HEK293T (cell line): ENCODE data around the gene CFAP92.

ENCODE experiments used
- ELF4 ChIP-seq: fragments of 450-650 bp; IDR thresholded peaks from 2 replicates; pipeline ENCODE4 v1.6.1; 2017; ENCODE audit warnings: antibody characterized with exemption
- NFRKB ChIP-seq: fragments of 450-650 bp; IDR thresholded peaks from 2 replicates; pipeline ENCODE4 v1.6.1; 2016; ENCODE audit warnings: mild to moderate bottlenecking, moderate library complexity
- SP1 ChIP-seq: fragments of 450-650 bp; IDR thresholded peaks from 2 replicates; pipeline ENCODE4 v1.6.1; 2017
- SUZ12 ChIP-seq: fragments of 450-650 bp; IDR thresholded peaks from 2 replicates; pipeline ENCODE4 v1.6.1; 2016; ENCODE audit warnings: mild to moderate bottlenecking
- TARDBP ChIP-seq: fragments of 450-650 bp; IDR thresholded peaks from 2 replicates; pipeline ENCODE4 v1.6.1; 2016
- TF ChIP-seq, protein P1 (sequence below): fragments of 450-650 bp; IDR thresholded peaks from 2 replicates; pipeline ENCODE4 v1.6.1; 2016

DNA sequence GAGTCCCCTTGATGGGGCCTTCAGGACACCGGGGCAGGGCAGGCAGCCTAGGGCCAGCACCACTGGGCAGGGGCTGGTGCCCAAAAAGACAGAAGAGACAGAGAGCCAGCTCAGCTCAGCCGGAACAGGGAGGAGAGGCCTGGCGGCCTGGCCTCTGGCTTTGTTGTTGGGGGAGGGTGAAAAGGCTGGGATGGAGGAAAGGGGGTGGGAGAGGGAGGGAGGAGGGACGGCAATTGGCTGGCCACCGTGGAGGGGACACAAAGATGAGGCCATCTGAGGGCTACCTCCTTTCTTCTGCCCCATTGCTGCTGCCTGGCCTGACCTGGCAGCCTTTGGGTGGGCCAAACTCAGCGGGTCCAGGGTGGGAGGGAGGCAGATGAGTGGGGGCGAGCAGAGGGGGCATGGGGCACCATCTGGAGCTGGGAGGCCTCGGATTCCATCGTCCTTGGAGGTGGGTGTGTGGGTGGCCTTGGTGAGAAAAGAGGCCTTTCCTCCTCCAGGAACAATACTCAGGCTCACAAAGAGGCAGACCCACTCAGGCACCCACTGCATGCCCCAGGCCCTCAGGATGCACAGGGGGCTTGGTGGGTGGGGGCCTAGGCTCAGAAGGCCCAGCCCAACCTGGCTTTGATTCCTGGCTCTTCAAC is 16.6 kb upstream of the CFAP92 start:
- no peak for TF ChIP-seq NFRKB
- no peak for TF ChIP-seq SP1
- no peak for TF ChIP-seq ELF4
- TF ChIP-seq, protein P1, sequence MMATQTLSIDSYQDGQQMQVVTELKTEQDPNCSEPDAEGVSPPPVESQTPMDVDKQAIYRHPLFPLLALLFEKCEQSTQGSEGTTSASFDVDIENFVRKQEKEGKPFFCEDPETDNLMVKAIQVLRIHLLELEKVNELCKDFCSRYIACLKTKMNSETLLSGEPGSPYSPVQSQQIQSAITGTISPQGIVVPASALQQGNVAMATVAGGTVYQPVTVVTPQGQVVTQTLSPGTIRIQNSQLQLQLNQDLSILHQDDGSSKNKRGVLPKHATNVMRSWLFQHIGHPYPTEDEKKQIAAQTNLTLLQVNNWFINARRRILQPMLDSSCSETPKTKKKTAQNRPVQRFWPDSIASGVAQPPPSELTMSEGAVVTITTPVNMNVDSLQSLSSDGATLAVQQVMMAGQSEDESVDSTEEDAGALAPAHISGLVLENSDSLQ, result no peak
- no peak for TF ChIP-seq SUZ12
- no peak for TF ChIP-seq TARDBP
